Tibial nerve (tissue), 3 donors: ENCODE results near the gene ATXN10.

Experiments
- CTCF ChIP-seq, 5 experiments: fragments of 200-600 bp in 3 of 5; fragments of 450-650 bp in 2 of 5; sonication (generic) in 3 of 5; IDR thresholded peaks; one replicate each; pipeline ENCODE4 v1.5.1; 2016 to 2019; ENCODE audit warnings: antibody characterized with exemption in 5 of 5, mild to moderate bottlenecking in 3 of 5, moderate library complexity in 2 of 5
- POLR2A ChIP-seq, 2 donors: fragments of 450-650 bp; IDR thresholded peaks; one replicate each; pipeline ENCODE4 v1.6.1; 2017; ENCODE audit warnings: antibody characterized with exemption in 2 of 2, mild to moderate bottlenecking in 2 of 2, moderate library complexity in 2 of 2

DNA sequence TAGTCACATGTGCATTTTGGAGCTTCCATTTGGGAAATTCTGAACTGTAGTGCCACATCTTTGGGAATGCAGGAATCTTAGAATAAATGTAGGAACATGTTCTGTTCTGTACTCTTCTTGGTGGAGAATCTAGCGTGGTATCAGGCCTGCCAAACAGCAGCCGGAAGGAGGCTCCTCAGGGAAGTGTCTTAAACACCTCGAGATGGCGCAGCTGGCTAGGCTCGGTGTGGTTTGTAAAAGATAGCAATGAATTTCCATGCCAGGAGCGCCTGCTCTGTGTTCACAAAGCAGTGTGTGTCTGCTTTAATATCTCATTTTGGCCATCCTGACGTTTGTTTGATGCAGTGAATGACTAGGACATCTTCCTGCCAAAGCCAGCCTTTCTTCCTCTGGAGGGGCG, 145.1 kb downstream of the ATXN10 start:
- TF ChIP-seq POLR2A (IDR thresholded peaks at IDR 0.05) (no peak), CTCF (IDR thresholded peaks at IDR 0.05) (no peak)
